GM12892 (cell line): ENCODE measurements around the gene PROP1.

Experiments used
- POLR2A ChIP-seq: IDR thresholded peaks from 2 replicates; pipeline ENCODE4 v1.6.1; 2011; ENCODE audit warnings: low read depth, low read length, control low read depth
- POLR2AphosphoS5 ChIP-seq: IDR thresholded peaks from 2 replicates; pipeline ENCODE4 v1.6.1; 2011; ENCODE audit warnings: low read depth, low read length, control low read depth
- TAF1 ChIP-seq: IDR thresholded peaks from 2 replicates; pipeline ENCODE4 v1.6.1; 2011; ENCODE audit warnings: low read depth, mild to moderate bottlenecking, control low read depth, low read length, borderline replicate concordance

GRCh38 chr5:177996660-177997318 is 747 bp upstream of the PROP1 start:
- TF ChIP-seq POLR2AphosphoS5: no peak
- no peak for TF ChIP-seq POLR2A
- no peak for TF ChIP-seq TAF1
